Stimulated activated effector memory CD8-positive, alpha-beta T cell treated with anti-CD3 and anti-CD28 coated beads, Interleukin-12 subunit alpha, Interleukin-12 subunit beta, amount 100 ng/mL, for 72 hours (primary cell): Measurements from ENCODE around the gene MYZAP.

ENCODE experiments used
- ATAC-seq: fragments of 150-1000 bp; cut with Tn5 transposase; 2 replicates; pipeline ENCODE4 v1.10.0; 2021
- DNase-seq, 2 donors: peaks; one replicate each; pipeline ENCODE4 v3.0.0; 2021 to 2022; ENCODE audit warnings: low spot score in 2 of 2
- H3K27ac Mint-ChIP-seq: one replicate; pipeline ENCODE4 v1.8.0; 2022; ENCODE audit warnings: mild to moderate bottlenecking, mixed read lengths
- H3K36me3 Mint-ChIP-seq: one replicate; pipeline ENCODE4 v1.8.0; 2022; ENCODE audit warnings: mild to moderate bottlenecking, mixed read lengths
- H3K4me1 Mint-ChIP-seq: one replicate; pipeline ENCODE4 v1.8.0; 2022; ENCODE audit warnings: mixed read lengths
- H3K4me3 Mint-ChIP-seq: one replicate; pipeline ENCODE4 v1.8.0; 2022; ENCODE audit warnings: mild to moderate bottlenecking, mixed read lengths
- H3K9me3 Mint-ChIP-seq: one replicate; pipeline ENCODE4 v1.8.0; 2022; ENCODE audit warnings: mixed read lengths

MYZAP gene

GRCh38 chr15:57618325-57618724, 26.6 kb downstream of the MYZAP start:
- no peak for ATAC-seq
- DNase-seq, result no peak
- Mint-ChIP-seq H3K4me1 (no peaks in the 10 kb centered on the region), H3K36me3 (no peaks in the 10 kb centered on the region), H3K27ac (no peak overlapping the region), H3K4me3 (no peak overlapping the region), H3K9me3 (no peaks in the 10 kb centered on the region)

GRCh38 chr15:57619746-57620145, 28.0 kb downstream of the MYZAP start:
- ATAC-seq (no peak), DNase-seq (no peak)
- Mint-ChIP-seq H3K27ac (no peak overlapping the region), H3K9me3 (no peaks in the 10 kb centered on the region), H3K36me3 (no peaks in the 10 kb centered on the region), H3K4me3 (no peak overlapping the region), H3K4me1 (no peaks in the 10 kb centered on the region)

- DNase-seq (no peak), ATAC-seq (no peak)
- Mint-ChIP-seq H3K27ac (no peak overlapping the region), H3K4me1 (no peaks in the 10 kb centered on the region), H3K4me3 (no peak overlapping the region), H3K36me3 (no peaks in the 10 kb centered on the region), H3K9me3 (no peaks in the 10 kb centered on the region)
Observed at GRCh38 chr15:57624730-57625129, 33.0 kb downstream of the MYZAP start.

- no peak for DNase-seq
- ATAC-seq, result no peak
- no peaks in the 10 kb centered on the region for H3K36me3 Mint-ChIP-seq
- no peaks in the 10 kb centered on the region for H3K9me3 Mint-ChIP-seq
- no peak overlapping the region for H3K4me3 Mint-ChIP-seq
- no peak overlapping the region for H3K27ac Mint-ChIP-seq
- no peaks in the 10 kb centered on the region for H3K4me1 Mint-ChIP-seq
Observed at GRCh38 chr15:57625703-57626448, 34.2 kb downstream of the MYZAP start.

- H3K9me3 Mint-ChIP-seq, result no peaks in the 10 kb centered on the region
- H3K36me3 Mint-ChIP-seq, result no peaks in the 10 kb centered on the region
- H3K27ac Mint-ChIP-seq, result no peak overlapping the region
- no peak overlapping the region for H3K4me3 Mint-ChIP-seq
- ATAC-seq (no peak), DNase-seq (no peak)
- no peaks in the 10 kb centered on the region for H3K4me1 Mint-ChIP-seq
Observed at GRCh38 chr15:57626713-57627440, 35.2 kb downstream of the MYZAP start.

- ATAC-seq (no peak), DNase-seq (no peak)
- H3K4me1 Mint-ChIP-seq, result no peaks in the 10 kb centered on the region
- H3K9me3 Mint-ChIP-seq, result no peaks in the 10 kb centered on the region
- H3K4me3 Mint-ChIP-seq, result no peak overlapping the region
- H3K36me3 Mint-ChIP-seq, result no peaks in the 10 kb centered on the region
- no peak overlapping the region for H3K27ac Mint-ChIP-seq
Observed at GRCh38 chr15:57631386-57632110, 39.8 kb downstream of the MYZAP start.

GRCh38 chr15:57634290-57634689, 42.6 kb downstream of the MYZAP start:
- H3K27ac Mint-ChIP-seq, result no peak overlapping the region
- H3K4me1 Mint-ChIP-seq, result no peaks in the 10 kb centered on the region
- DNase-seq (no peak), ATAC-seq (peak; percentile 21)
- H3K36me3 Mint-ChIP-seq, result no peaks in the 10 kb centered on the region
- no peaks in the 10 kb centered on the region for H3K9me3 Mint-ChIP-seq
- H3K4me3 Mint-ChIP-seq, result no peak overlapping the region

GRCh38 chr15:57635300-57635909, 43.7 kb downstream of the MYZAP start:
- no peaks in the 10 kb centered on the region for H3K36me3 Mint-ChIP-seq
- ATAC-seq (no peak), DNase-seq (no peak)
- H3K4me3 Mint-ChIP-seq, result no peak overlapping the region
- no peaks in the 10 kb centered on the region for H3K4me1 Mint-ChIP-seq
- no peak overlapping the region for H3K27ac Mint-ChIP-seq
- no peaks in the 10 kb centered on the region for H3K9me3 Mint-ChIP-seq

GRCh38 chr15:57637846-57638245, 46.1 kb downstream of the MYZAP start:
- no peaks in the 10 kb centered on the region for H3K9me3 Mint-ChIP-seq
- no peak overlapping the region for H3K4me3 Mint-ChIP-seq
- ATAC-seq (no peak), DNase-seq (no peak)
- H3K4me1 Mint-ChIP-seq, result no peaks in the 10 kb centered on the region
- H3K27ac Mint-ChIP-seq, result no peak overlapping the region
- no peaks in the 10 kb centered on the region for H3K36me3 Mint-ChIP-seq

GRCh38 chr15:57639306-57639705, 47.6 kb downstream of the MYZAP start:
- Mint-ChIP-seq H3K4me3 (no peak overlapping the region), H3K4me1 (no peaks in the 10 kb centered on the region), H3K9me3 (no peaks in the 10 kb centered on the region), H3K36me3 (no peaks in the 10 kb centered on the region), H3K27ac (no peak overlapping the region)
- ATAC-seq (peak; percentile 8), DNase-seq (no peak)

GRCh38 chr15:57640930-57641682, 49.4 kb downstream of the MYZAP start:
- no peak for DNase-seq
- Mint-ChIP-seq H3K4me1 (no peaks in the 10 kb centered on the region), H3K27ac (no peak overlapping the region), H3K9me3 (no peaks in the 10 kb centered on the region), H3K4me3 (no peak overlapping the region), H3K36me3 (no peaks in the 10 kb centered on the region)
- ATAC-seq, result no peak

GRCh38 chr15:57643826-57644225, 52.1 kb downstream of the MYZAP start:
- ATAC-seq, result no peak
- Mint-ChIP-seq H3K9me3 (no peaks in the 10 kb centered on the region), H3K4me1 (no peaks in the 10 kb centered on the region), H3K4me3 (no peak overlapping the region), H3K27ac (no peak overlapping the region), H3K36me3 (no peaks in the 10 kb centered on the region)
- no peak for DNase-seq

- no peaks in the 10 kb centered on the region for H3K4me1 Mint-ChIP-seq
- DNase-seq (no peak), ATAC-seq (no peak)
- H3K9me3 Mint-ChIP-seq, result no peaks in the 10 kb centered on the region
- H3K4me3 Mint-ChIP-seq, result no peak overlapping the region
- no peak overlapping the region for H3K27ac Mint-ChIP-seq
- H3K36me3 Mint-ChIP-seq, result no peaks in the 10 kb centered on the region
Observed at GRCh38 chr15:57646087-57646486, 54.4 kb downstream of the MYZAP start.

GRCh38 chr15:57647071-57647790, 55.5 kb downstream of the MYZAP start:
- ATAC-seq, result no peak
- no peak overlapping the region for H3K4me3 Mint-ChIP-seq

More at GRCh38 chr15:57647071-57647790, 55.5 kb downstream of the MYZAP start:
- DNase-seq, result peak in 1 of 2 donors; percentile 25
- Mint-ChIP-seq H3K9me3 (no peaks in the 10 kb centered on the region), H3K4me1 (no peaks in the 10 kb centered on the region), H3K36me3 (no peaks in the 10 kb centered on the region), H3K27ac (no peak overlapping the region)
